Measurements from ENCODE around the gene ASXL2. TPM values are rescaled to one million over a fixed set of nuclear protein-coding genes. Genes with fewer than 3 reads are reported as not detected.

Gene ASXL2
- total RNA-seq, 1 donor from 2014 or later = 7.3 TPM

DNA sequence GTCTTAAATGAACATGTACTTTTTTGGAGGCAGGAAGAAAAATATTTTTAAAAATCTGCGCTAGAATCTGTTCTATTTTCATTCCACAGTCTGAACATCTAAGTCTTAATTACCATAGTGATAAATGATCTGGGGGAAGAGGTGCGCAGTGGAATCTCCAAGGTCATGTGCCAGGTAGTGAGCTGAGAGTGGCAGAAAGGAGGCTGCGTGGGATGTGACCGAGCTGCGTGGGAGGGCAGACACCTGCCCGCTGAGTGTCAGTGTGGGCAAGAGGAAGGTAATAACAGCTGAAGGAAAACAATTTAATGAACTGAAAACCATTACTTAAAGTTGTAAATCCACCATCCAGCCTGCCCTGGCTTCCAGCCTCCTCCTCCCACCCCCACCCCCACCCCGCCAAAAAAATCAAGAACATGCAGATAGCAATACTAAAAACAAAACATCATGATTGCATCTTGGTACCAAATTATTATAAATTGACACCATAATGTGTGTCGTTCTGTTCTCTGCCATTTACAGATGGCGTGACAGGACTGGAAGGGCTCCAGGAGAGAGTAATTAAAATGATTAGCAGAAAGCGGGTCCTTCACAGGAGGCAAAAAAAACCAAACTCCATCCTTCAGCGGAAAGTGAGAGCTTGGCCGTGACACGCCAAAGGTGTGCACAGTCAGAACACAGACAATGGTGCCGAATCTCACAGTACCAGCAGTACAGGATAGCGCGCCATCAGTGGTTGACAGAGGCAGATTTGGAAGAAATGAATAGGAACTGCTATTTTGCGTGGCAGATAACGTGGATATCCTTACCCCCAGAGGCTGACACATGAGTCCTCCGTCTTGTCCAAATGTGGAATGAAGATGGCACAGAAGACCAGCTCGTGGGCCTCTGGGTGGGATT lies 193.5 kb downstream of the ASXL2 start:
- DNase-seq = no peak

Other genes starting within 250 kb of the ASXL2 start
- 5.8 and 7.7 TPM in 2 replicates for gene DTNB, start 204.9 kb downstream of the ASXL2 start, total RNA-seq
- gene KIF3C, start 104.0 kb upstream of the ASXL2 start, total RNA-seq = 12.6 and 23.3 TPM in 2 replicates
- 101 and 176 TPM in 2 replicates for gene RAB10, start 155.6 kb upstream of the ASXL2 start, total RNA-seq